DOHH2 (cell line): ENCODE results near the gene GPR78.

Source experiments
- CTCF ChIP-seq: fragments of 200-600 bp; sonication (generic); IDR thresholded peaks from one replicate; pipeline ENCODE4 v1.5.1; 2014; ENCODE audit warnings: antibody characterized with exemption, mild to moderate bottlenecking, low read depth, low read length; ENCODE audit not compliant: poor library complexity, severe bottlenecking
- EZH2phosphoT487 ChIP-seq: fragments of 200-600 bp; sonication (generic); IDR thresholded peaks from 2 replicates; pipeline ENCODE4 v1.6.1; 2017; ENCODE audit warnings: borderline replicate concordance, mild to moderate bottlenecking, antibody characterized with exemption, low read length, moderate library complexity, mixed read lengths

DNA sequence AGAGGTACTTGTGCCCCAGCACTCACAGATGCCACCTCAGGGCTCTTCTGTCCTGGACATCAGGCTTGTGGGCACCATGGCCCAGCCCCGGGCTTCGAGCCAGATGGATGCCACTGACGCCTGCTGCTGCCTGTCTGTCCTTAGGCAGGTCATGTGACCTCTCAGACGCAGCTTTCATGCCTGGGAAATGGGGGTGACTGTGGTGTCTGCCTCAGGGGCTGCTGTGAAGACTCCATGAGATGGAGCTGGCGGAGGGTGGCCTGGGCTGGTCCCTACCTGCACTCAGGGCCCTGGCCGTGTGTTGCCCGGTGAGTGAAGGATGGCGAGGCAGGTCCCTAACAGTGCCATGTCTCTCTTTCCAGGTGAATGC lies 18.9 kb downstream of the GPR78 start:
- no peak for TF ChIP-seq CTCF
- TF ChIP-seq EZH2phosphoT487 = no peak
